Activated naive CD4-positive, alpha-beta T cell treated with Interleukin-2 at 50 U/mL for 16 hours (primary cell): Measurements from ENCODE around the gene ATF1.
"Not testable (repeated sequence)": the region's sequence is repeated elsewhere in the genome, so short reads cannot be mapped to it uniquely, and the experiment has no call there.

ENCODE experiments used
- DNase-seq: peaks from one replicate; pipeline ENCODE4 v3.0.0-alpha.2; 2020

ATF1 gene

DNA sequence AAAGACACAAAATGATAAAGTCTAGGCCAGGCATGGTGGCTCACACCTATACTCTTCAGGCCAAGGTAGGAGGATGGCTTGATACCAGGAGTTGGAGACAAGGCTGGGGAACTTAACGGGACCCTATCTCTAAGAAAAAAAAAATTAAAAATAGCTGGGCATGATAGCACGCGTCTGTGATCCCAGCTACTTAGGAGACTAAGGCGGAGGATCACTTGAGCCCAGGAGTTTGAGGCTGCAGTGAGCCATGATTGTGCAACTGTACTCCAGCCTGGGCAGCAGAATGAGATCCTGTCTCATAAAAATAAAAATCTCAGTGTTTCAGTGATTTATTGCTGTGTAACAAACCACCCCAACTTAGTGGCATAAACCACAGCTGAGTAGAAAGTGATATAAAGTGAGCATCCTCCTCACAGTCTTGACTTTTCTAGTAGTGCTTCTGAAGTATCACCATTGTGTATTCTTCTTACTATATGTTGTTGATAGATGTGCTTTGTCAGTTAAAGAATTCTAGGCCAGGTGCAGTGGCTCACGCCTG, 10.6 kb upstream of the ATF1 start:
- DNase-seq: no peak

DNA sequence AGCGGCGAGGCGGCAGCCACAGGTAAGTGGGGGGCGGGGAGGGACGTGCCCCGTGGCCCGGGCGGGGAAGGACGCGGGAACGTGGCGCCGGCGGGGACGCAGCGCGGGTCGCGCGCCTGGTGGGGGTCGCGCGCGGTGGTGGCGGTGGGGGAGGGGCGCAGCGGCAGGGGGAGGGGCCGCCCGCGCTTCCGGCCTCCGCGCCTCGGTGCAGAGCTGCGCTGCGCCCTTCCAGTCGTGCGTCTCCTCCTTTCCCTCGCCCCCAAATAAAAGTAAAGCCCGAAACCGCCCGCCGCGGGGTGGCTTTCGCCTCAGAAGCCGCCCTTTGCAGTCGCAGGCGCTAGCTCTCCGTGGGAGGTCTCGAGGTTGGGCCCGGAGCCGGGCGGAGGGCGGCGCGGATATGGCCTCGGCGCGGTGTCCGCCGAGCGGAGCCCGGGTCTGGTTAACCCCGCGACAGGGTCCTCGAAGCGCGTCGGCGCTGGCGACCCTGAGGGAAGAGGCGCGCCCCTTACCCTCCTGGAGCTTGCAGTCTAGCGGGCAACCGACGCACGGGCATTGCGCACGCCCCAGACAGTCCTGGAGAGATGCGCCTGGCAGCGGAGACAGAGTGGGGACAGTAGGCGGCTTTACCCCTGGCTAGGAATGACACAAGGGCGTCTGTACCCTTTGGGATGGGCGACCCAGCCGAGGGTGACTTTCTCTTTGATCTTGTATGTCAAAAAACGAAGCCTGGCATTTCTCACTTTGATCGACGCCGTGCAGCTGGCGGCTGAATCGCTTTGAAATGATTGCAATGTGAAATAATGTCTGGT, 589 bp downstream of the ATF1 start:
- DNase-seq: peak; percentile 78

DNA sequence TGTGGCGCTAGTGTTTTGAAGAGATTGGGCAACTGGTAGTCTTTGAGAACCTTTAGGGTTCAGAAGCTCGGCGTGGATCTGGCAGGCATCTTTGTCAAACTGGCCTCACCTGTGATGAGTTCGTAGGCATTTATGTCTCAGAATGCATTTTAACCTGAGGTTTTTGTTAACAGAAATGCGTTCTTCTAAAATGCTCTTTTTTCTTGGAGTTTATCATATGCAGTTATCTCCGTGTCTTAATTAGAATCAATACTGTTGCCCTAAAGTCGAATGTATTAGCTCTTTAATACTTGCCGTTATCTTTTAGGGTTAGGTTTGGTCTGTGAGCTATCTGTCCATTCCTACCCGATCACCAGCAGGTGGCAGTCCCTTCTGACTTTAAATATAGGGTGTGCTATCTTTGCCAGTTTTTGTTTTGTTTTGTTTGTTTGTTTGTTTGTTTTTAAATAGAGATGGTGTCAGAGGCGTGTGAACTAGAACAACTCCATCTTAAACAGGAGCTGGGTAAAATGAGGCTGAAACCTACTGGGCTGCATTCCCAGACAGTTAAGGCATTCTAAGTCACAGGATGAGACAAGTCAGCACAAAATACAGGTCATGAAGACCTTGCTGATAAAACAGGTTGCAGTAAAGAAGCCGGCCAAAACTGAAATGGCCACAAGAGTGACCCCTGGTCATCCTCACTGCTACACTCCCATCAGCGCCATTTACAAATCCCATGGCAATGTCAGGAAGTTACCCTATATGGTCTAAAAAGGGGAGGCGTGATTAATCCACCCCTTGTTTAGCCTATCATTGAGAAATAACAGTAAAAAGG, 1.4 kb downstream of the ATF1 start:
- peak; percentile 59 for DNase-seq

DNA sequence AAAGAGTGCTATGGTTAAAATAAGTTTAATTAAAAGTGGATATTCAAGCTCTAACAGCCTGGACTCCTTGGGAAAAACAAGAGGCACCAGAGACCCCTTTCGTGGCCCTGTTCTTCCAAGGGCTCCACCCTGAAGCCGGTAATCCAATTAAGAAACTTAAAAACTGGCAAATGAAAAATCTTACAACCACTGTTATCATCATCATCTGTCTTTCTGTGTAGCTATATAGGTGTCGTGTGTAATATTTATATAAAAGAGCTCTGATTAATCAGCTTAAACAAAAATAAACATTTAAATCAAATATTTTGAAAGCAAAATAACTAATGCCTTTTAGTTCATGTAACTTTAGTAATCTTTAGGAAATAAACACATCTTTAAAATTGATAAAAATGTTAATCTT, 4.5 kb downstream of the ATF1 start:
- no peak for DNase-seq

DNA sequence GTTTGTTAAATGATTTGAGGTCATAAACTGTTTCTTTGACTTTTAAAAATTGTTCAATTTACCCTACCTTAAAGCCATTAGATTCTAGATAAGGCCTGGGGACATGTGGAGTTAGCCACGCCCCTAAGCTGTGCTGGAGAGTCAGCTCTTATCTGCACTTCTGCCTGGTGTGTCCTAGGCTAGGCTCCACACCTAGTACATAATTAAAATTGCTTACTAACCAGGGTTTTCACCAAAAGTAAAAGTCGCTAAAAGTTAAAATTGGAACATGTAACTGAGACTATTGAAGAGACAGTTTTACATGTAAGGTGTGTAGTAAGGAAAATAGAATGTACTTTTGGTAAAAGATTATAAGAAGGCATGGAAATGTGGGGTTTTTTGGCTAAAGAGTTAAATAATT, 4.9 kb downstream of the ATF1 start:
- DNase-seq: not testable (repeated sequence)

DNA sequence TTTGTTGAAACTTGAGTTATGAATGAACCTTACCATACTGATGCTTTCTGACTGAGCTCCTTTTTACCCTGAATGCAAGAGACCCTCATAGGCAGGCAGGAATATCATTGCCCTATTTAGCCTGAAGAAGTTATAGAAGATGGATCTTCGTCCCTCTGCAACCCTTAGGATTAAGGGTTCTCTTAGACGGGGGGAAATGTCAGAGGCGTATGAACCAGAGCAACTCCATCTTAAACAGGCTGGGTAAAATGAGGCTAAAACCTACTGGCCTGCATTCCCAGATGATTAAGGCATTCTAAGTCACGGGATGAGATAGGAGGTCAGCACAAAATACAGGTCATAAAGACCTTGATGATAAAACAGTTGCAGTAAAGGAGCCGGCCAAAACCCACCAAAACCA, 7.5 kb downstream of the ATF1 start:
- no peak for DNase-seq

DNA sequence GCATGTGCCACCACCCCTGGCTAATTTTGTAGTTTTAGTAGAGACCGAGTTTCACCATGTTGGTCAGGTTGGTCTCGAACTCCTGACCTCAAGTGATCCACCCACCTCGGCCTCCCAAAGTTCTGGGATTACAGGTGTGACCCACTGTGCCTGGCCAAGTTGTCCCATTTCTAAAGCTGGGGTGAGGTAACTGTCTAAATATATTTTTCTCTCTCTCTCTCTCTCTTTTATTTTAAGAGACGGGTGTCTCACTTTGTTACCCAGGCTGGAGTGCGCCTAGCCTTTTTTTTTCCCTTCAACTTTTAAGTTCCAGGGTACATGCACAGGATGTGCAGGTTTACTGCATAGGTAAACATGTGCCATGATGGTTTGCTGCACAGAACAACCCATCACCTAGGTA, 8.6 kb downstream of the ATF1 start:
- no peak for DNase-seq

DNA sequence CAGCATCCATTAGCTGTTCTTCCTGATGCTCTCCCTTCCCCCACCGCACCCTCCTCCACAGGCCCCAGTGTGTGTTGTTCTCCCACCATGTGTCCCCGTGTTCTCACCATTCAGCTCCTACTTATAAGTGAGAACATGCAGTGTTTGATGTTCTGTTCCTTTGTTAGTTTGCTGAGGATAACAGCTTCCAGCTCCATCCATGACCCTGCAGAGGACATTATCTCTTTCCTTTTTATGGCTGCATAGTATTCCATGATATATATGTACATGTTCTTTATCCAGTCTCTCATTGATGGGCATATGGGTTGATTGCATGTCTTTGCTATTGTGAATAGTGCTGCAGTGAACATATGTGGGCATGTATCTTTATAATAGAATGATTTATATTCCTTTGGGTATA, 9.0 kb downstream of the ATF1 start:
- no peak for DNase-seq

DNA sequence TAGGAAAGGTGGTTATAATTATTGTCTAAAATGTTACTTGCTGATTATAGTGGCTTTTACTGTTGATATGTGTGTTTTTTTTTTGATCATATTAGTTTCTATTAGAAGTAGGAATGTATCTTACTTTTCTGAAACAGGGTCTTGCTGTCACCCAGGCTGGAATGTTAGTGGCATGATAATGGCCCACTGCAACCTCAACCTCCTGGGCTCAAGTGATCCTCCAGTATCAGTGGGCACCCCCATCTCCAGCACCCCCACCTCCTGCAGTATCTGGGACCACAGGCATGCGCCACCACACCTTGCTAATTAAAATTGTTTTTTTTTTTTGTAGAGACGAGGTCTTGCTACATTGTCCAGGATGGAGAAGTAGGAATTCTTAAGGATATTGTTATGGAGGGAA, 11.3 kb downstream of the ATF1 start:
- no peak for DNase-seq

DNA sequence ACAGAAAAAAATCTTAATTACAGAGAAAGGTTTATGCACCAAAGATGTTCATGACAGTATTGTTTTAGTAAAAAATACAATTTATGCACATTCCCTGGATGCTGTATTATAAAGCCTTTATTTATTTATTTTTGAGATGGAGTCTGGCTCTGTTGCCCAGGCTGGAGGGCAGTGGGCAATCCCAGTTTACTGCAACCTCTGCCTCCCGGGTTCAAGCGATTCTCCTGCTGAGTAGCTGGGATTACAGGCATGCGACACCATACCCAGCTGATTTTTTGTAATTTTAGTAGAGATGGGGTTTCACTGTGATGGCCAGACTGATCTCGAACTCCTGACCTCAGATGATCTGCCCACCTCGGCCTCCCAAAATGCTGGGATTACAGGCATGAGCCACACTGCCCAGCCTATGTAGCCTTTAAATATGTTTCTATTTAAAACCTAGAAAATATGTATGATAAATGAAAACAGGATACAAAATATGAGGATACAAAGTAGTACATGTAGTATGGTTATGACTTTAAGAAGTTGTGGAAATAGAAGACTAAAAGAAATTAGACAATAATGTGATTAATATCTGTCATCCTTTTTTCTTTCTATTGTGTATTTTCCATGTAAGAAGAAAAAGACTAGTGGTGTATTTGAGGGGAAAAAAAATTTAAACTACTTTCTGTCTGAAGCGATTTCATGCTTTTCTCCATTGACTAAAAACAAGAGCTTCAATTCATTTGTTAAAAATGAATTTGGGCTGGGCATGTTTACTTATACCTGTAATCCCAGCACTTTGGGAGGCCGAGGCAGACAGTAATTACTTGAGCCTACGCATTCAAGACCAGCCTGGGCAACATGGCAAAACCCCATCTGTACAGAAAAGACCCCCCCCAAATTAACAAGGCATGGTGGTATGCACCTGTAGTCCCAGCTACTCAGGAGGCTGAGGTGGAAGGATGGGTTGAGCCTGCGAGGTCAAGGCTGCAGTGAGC, 13.1 kb downstream of the ATF1 start:
- no peak for DNase-seq

DNA sequence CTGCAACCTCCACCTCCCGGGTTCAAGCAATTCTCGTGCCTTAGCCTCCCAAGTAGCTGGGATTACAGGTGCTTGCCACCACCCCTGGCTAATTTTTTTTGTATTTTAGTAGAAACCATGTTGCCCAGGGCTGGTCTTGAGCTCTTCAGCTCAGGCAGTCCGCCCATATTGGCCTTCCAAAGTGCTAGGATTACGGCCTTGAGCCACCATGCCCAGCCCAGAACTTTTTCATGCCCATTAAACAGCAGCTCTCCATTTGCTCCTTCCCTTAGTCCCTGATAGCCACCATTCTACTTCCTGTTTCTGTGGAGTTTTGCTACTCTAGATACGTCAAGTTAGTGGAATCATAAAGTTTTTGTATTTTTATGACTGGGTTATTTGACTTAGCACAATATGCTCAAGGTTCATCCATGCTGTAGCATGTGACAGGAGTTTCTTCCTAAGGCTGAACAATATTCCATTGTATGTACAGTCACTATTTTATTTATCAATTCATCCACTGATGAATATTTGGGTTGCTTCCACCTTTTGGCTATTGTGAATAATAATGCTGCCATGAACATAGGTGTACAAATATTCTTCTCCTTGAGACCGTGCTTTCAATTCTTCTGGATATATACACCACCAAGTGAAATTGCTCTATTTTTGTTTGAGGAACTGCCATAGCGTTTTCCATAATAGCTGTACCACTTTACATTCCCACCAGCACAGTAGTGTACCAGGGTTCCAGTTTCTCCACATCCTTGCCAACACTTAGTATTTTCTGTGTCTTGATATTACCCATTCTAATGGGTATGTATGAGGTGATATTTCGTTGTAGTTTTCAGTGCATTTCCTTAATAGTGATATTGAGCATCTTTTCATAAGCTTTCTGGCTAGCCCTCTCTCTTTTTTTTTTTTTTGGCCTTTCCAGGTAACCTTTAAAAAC, 15.0 kb downstream of the ATF1 start:
- no peak for DNase-seq

DNA sequence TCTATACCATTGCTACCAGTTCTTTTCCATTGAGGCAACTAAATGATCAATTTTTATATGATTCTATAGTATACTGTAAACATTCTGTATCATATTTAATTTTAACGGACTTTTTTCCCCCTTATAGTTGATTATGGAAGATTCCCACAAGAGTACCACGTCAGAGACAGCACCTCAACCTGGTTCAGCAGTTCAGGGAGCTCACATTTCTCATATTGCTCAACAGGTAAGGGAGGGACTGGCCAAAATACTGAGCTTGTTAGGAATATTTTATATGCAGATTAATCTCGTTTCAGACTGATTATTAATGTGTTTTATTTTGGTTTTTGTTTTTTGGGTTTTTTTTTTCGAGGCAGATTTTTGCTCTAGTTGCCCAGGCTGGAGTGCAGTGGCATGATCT, 16.1 kb downstream of the ATF1 start:
- no peak for DNase-seq

DNA sequence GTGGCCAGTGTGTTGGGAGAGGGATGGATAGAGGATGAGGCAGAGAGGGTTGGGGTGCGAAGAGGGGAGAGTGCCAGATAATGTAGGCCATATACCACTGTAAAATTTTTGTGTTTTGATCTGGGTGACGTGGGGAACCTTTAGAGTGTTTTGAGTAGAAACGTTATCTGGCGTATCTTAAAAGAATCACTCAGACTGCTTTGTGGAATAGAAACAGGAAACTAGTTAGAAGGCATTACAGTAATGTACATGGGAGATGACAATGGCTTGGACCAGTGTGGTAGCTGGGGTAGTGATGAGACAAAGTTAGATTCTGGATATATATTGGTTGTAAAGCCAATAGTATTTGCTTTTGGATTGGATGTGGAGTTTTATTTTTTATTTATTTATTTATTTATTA, 20.6 kb downstream of the ATF1 start:
- DNase-seq: no peak

DNA sequence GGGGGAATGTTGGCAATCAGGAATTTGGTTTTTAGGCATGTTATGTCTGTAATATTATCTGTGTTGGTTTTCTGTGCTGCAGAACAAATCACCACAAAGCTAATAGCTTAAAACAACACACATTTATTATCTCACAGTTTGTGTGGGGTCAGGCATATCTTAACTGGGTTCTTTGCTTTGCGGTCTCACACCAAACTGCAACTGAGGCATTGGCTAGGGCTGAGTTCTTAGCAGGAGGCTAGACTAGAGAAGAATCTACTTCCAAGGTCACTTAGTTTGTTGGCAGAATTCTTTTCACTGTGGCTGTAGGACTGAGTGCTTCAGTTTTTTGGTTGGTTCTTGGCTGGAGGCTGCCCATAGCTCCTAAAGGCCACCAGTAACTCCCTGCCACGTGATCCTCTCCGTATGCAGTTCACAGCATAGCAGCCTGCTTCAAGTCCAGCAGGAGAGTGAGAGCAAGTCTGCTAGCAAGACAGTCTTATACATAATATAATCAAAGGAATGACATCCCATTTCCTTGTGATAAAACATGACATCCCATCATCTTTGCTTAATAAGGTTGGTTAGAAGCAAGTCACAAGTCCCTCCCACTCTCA, 21.6 kb downstream of the ATF1 start:
- DNase-seq: no peak

DNA sequence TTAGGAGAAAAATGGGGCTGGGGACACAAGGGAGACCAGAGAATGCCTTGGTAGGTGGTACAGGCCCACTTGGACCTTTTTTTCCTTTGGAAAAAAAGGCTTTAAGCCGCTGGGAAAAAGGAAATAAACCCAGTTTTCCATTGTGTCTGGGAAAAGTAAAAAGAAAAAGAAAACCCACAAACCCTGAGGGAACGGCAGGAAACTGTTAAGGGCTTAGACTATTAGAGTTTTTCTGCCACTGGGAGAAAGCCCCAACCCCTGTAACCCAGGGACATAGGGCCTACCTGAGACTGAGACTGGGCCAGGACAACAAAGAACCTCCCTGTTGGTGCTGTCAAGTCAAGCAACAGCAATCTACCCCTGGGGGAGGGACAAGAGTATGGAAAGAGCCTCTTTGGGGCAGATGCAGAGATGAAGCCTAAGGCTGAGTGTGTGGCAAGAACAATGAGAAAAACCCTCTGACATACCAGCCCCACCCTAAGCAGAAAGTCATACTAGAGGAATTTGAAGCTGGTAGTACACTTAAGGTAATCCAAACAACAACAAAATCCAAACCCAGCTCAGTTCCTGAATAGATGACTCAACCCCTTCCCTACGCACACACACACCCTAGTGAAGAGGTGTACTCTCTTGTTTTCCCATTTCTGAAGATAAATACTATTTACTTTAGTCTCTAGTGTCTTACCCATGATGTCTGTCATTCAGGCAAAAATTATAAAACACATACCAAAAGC, 22.8 kb downstream of the ATF1 start:
- DNase-seq: no peak

DNA sequence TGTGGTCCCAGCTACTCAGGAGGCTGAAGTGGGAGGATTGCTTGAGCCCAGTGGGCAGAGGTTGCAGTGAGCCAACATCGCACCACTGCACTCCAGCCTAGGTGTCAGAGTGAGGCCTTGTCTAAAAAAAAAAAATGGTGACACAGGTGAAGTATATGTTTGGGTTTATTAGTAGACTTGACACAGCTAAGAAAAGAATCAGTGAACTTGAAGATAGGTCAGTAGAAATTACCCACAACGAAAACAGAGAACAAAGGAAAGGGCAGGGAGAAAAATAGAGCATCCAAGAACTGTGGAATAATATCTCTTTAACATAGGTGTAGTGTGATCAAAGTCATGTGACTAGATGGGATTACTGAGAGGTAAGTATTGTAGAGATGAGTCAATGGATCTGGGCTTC, 23.7 kb downstream of the ATF1 start:
- no peak for DNase-seq

DNA sequence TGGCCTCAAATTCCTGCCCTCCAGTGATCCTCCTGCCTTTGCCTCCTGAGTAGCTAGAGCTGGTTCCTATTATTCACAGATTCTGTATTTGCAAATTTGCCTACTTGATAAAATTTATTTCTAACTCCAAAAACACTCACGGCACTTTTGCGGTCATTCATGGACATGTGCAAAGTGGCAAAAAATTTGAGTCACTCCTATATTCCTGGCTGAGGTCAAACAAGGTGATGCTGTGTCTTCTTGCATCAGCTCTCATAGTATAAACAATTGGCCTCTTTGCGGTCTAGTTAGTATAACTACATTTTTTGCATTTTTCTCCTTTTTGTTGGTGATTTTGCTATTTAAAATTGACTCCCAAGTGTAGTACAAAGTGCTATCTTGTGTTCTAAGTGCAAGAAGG, 24.7 kb downstream of the ATF1 start:
- no peak for DNase-seq

DNA sequence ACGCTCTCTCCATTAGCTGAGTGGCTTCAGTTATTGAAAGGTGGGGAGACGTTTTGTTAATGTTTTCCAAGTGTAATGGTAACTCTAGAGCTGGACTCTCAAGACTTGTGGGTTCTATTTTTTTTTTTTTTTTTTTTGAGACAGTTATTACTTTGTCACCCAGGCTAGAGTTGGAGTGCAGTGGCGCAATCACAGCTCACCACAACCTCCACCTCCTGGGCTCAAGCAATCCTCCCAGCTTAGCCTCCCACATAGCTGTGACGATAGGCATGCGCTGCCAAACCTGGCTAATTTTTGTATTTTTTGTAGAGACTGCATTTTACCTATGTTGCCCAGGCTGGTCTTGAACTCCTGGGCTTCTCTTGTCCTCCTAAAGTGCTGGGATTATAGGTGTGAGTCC, 26.2 kb downstream of the ATF1 start:
- DNase-seq: no peak

DNA sequence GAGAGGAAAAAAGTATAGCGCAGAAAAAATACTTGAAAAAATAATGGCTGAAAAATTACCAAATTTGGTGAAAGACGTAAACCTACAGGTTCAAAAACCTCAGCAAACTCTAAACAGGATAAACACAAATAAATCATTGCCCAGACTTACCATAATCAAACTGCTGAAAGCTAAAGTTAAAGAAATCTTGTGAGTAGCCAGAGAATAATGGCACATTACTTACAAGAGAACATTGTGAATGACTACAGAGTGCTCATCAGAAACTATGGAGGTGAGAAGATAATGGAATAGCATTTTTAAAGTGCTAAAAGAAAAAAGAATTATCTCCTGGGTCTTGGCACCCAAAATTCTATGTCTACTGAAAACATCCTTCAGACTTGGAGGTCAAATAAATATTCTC, 36.0 kb downstream of the ATF1 start:
- DNase-seq: no peak

DNA sequence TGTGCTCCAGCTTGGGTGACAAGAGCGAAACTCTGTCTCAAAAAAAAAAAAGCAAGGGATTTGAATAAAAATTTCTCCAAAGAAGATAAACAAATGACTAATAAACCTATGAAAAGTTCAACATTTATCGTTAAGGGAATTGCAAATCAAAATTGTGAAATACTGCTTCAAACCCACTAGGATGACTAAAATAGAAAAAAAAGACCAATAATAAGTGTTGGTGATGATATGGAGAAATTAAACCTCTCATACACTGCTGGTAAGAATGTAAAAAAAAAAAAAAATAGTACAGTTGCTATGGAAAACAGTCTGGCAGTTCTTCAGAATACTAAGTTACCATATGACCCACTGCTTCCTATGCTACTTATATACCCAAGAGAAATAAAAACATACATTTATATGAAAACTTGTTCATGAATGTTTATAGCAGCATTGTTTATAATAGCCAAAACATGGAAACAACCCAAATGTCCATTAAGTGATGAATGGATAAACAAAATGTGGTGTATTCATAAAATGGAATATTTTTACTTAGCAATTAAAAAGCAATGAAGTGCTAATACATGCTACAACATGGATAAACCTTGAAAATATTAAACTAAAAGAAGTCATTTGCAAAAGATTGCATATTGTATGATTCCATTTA, 39.5 kb downstream of the ATF1 start:
- no peak for DNase-seq
